GM20000 (cell line): ENCODE measurements around the gene JAG1.

Experiments used
- DNase-seq: peaks from one replicate; pipeline ENCODE4 v3.0.0; 2012; ENCODE audit warnings: low spot score
- CTCF ChIP-seq: IDR thresholded peaks from 2 replicates; pipeline ENCODE4 v1.5.1; 2012; ENCODE audit warnings: mild to moderate bottlenecking, control low read depth; ENCODE audit errors: extremely low read depth, missing control alignments

JAG1 gene

GRCh38 chr20:10708351-10709185 is 34.8 kb upstream of the JAG1 start:
- TF ChIP-seq CTCF = no peak
- no peak for DNase-seq

GRCh38 chr20:10707791-10708190 is 34.0 kb upstream of the JAG1 start:
- no peak for TF ChIP-seq CTCF
- no peak for DNase-seq

- DNase-seq = no peak
- TF ChIP-seq CTCF = no peak
Measured at GRCh38 chr20:10707068-10707467, 33.3 kb upstream of the JAG1 start.

GRCh38 chr20:10706460-10706811 is 32.6 kb upstream of the JAG1 start:
- no peak for TF ChIP-seq CTCF
- no peak for DNase-seq

GRCh38 chr20:10705801-10706459 is 32.1 kb upstream of the JAG1 start:
- TF ChIP-seq CTCF = no peak
- no peak for DNase-seq

GRCh38 chr20:10701607-10702006 is 27.8 kb upstream of the JAG1 start:
- no peak for TF ChIP-seq CTCF
- DNase-seq = no peak

GRCh38 chr20:10699941-10700340 is 26.1 kb upstream of the JAG1 start:
- no peak for DNase-seq
- TF ChIP-seq CTCF = no peak
